Measurements from ENCODE around the gene RIC8A.

DNA sequence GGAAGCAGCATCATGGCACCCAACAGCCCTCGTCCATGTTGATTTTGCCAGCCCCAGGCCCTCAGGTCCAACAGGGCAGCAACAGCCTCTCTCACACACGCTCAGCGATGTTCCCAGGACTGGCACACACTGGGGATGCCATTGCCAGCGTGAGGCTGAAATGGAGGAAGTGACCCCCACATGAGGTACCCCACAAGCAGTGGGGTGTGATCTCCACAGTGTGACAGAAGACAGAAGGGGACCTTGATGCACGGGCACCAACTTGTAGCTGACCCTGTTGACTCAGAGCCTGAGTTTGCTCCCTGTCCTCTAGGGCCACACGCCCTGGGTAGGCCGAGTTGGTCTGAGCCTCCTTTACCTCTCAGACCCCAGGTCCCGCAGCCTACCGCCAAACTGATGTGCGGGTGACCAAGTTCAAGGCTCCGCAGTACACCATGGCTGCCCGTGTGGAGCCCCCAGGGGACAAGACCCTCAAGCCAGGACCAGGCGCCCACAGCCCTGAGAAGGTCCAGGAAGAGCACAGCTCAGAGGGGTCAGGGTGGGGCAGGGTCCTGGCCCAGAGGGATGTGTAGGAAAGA is 8.4 kb upstream of the RIC8A start:
- TF ChIP-seq RARB (CRISPR knock-in tag; IDR thresholded peaks at IDR 0.05) (no peak), POLR2A (IDR thresholded peaks at IDR 0.05; ENCODE audit: low read length) (no peak)

Data from A549 (cell line).